Skeletal muscle cell (primary cell): ENCODE data around the gene VTCN1.

Source experiments
- DNase-seq: peaks from one replicate; pipeline ENCODE4 v3.0.0-alpha.2; 2010; ENCODE audit warnings: low read depth
- H3K4me3 ChIP-seq: 2 replicates; pipeline ENCODE4 v1.5.1; 2011; ENCODE audit warnings: low read depth, mild to moderate bottlenecking, control low read depth, low read length, moderate library complexity

The VTCN1 gene

GRCh38 chr1:117213046-117213445, 2.3 kb upstream of the VTCN1 start:
- H3K4me3 ChIP-seq: no peak overlapping the region
- no peak for DNase-seq

- H3K4me3 ChIP-seq: no peak overlapping the region
- DNase-seq: no peak
These were observed 341 bp downstream of the VTCN1 start for GRCh38 chr1:117210386-117210785.

DNA sequence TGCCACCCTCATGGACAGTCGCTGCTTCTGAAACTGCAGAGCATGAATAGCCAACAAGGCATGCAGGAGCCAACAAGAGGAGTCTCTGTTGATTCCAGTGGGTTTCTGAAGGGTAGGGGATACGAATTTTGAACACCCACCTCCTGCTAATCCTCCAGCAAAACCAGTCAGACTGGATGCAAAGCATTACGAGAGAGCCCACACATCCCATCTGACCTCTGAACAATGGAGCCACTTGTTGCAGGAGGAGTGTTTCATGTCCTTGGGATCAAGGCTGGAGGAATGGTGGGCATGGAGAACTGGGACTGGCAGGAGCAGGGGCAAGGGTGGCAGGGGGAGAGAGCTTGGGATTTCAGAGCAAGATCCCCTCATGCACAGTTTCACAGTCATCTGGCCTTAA, 1.6 kb downstream of the VTCN1 start:
- no peak overlapping the region for H3K4me3 ChIP-seq
- DNase-seq: no peak

- no peak overlapping the region for H3K4me3 ChIP-seq
- no peak for DNase-seq
These were observed 2.1 kb downstream of the VTCN1 start for GRCh38 chr1:117208580-117208979.

DNA sequence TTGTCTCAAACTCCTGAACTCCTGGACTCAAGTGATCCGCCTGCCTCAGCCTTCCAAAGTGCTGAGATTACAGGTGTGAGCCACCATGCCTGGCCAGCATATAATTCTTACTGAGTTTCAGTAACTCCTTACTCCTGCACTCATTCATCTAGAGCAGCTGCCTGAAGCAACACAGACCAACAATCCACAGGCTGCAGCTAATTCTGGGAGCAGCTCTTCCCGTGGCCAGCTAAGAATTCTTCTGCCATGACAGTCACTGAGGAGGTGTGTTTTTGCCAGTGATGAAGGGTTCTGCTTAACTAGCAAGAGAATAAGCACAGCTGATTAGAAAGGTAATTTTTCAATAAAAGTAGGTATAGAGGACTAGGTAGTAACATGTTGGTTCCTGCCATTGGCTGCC, 5.4 kb downstream of the VTCN1 start:
- H3K4me3 ChIP-seq: no peak overlapping the region
- no peak for DNase-seq

DNA sequence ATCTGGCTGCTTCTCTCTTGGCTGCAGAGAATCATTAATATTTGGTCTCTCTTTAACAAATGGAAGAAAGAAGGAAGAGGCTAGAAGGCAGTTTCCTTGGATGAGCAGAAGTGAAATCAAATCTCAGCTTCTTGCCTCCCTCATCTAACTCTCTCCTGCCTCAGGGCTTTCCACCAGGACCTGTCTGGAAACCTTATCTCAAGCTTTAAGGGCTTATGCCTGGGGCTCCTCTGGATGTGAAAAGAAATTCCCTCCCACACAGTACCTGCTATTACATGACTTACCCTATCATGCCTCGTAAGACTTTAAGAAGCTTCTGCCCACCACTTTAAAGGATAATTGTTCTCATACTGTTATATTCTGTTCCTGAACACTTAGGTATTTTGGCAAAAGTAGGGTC, 8.9 kb downstream of the VTCN1 start:
- no peak overlapping the region for H3K4me3 ChIP-seq
- DNase-seq: no peak

DNA sequence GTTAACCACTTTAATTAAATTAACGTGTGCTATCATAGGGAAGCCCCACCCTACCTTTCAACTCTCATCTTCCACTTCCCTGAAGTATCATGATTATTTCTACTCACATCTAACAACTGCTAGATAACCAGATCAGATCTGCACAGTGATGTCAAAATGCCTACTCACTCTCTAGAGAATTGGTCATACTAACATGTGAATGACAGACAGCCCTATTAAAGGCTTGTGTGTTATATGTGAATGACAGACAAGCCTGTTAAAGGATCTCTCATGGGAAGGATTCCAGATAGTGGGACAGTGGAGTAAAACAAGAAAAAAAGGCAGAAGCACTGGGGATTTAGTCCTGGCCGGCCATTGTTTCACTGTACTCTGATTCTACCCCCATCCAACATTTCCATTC, 12.6 kb downstream of the VTCN1 start:
- DNase-seq: no peak
- no peak overlapping the region for H3K4me3 ChIP-seq

DNA sequence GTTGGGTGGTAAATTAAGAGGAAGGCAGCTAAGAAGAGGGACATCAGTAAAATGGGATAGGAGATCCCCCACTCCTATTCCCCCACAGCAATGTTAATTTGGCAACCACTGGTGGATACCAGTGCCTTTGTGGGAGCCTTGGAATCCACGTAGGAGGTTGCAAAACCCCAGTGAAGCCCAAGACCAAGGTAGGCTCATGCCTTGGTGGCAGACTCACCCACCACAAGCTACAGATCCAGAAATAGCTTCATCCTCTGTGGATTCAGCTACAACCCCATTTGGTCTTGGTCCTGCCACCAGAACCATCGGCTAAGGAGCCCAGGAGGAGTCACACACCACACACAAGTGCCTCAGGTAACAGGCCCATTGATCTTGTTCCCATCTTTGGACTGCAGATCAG, 21.0 kb downstream of the VTCN1 start:
- H3K4me3 ChIP-seq: no peak overlapping the region
- no peak for DNase-seq

DNA sequence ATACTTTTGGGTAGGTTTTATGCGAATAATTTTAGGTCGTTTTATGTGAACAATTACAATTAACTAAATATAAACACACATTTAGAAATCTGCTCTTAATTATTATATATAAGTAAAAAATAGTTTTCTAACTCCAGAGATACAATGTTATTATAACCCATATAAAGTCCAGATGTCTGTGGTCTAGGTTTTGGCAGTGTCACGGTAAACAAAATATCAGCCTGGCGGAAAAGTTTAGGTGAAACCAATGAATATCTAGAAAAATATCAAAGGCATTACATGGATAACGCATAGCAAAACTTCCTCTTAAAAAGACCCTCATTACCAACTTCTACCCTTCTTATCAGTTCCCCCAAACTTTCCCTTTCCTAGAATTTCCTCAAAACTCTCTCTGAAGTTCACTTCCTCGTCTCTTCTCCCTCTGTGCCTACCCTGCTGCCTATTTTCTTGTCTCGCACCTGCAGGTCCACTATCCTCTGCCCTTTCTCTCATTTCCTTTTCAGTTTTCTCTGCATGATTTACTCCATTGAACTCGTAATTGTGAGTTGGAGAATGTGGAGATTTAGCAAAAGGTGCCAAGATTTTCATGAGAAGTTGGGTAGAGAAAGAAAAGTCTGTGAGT, 21.8 kb downstream of the VTCN1 start:
- no peak for DNase-seq
- H3K4me3 ChIP-seq: no peak overlapping the region

DNA sequence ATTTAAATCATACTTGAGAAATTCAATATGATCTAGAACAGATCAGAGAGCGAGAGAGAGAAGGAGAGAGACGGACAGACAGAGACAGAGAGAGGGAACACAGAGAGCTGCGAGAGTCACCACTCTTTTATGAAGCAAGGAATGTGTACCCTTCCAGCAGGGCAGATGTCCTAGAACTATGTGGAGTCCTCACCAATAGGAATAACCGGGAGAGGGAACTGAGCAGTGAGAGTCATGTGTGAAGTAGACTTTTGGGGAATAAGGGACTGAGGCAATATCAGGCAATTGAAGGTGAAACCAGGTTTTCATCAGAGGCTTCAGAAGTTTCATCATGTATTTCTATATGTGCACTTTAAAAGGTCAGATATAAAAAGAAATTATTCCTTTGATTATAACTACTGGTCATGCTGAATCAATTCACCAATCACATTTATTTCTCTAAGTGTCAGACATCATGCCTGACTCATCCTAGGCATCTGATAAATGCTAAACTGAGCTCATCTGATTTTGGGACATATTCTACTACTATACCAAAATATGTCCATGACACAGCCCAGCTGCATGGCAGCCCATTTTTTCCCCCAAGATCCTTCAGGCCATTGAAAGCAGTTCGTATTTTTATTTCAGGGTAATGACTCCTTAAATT, 22.4 kb downstream of the VTCN1 start:
- no peak overlapping the region for H3K4me3 ChIP-seq
- DNase-seq: no peak

DNA sequence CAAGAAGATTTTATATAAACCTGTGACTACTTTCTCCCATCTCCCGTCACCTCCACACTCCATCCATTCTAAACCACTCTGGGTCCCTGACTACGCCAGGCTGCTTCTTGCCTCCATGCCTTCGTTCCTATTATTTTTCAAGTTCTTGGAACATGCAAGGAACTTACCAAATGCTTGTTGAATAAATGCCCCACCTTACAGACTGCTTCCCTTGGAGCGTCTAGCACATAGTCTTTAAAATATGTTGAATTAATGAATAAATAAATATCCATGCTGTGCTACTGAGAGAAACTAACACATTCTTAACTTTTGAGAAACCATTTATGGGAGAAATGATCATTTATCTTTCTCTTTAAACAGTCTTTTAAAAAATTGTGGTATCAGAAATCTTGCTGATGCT, 27.6 kb downstream of the VTCN1 start:
- no peak overlapping the region for H3K4me3 ChIP-seq
- DNase-seq: no peak

DNA sequence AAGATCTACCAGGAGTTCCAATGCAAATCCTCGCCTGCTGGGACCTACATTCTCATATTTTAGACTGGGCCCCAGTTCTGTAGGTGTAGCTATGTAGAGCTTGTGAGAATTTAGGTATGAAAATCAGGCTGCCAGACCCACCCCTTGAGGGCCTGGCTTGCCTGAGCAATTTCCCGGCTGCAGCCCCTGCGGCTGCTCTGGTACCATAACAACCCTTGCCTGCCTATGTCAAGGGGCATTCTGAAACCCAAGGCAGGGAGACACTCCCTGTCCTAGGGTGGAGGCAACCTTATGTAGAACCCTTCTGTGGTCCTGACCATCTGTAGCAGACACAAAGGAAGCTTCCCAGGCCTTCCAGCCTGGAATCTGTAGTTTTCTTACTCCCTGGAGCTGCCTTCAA, 28.4 kb downstream of the VTCN1 start:
- no peak for DNase-seq
- H3K4me3 ChIP-seq: no peak overlapping the region

GRCh38 chr1:117181630-117182041, 29.1 kb downstream of the VTCN1 start:
- no peak overlapping the region for H3K4me3 ChIP-seq
- DNase-seq: no peak

- DNase-seq: no peak
- no peak overlapping the region for H3K4me3 ChIP-seq
These were observed 30.4 kb downstream of the VTCN1 start for GRCh38 chr1:117180147-117180967.

DNA sequence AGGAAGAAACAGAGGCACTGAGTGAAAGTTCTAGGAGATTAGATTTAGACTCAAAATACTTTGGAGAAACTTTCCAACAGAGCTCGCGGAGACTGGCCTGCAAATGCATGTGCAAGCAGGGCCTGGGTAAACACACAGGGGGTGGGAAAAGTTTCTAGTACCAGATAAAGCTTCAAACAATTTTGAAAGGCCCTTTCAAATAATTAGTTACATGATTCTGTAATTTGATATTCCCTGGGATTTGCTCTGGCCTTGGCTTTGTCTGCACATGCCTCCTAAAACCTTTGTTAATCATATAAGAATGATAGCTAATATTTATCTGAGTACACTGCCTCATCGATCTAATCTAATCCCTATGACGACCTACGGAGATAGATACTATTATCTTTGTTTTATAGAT, 31.3 kb downstream of the VTCN1 start:
- no peak for DNase-seq
- no peak overlapping the region for H3K4me3 ChIP-seq

GRCh38 chr1:117178756-117179155, 32.0 kb downstream of the VTCN1 start:
- H3K4me3 ChIP-seq: no peak overlapping the region
- DNase-seq: no peak

- H3K4me3 ChIP-seq: no peak overlapping the region
These were observed 33.4 kb downstream of the VTCN1 start for GRCh38 chr1:117177376-117177775.

GRCh38 chr1:117176579-117176978, 34.1 kb downstream of the VTCN1 start:
- no peak overlapping the region for H3K4me3 ChIP-seq
- no peak for DNase-seq

More at GRCh38 chr1:117177376-117177775, 33.4 kb downstream of the VTCN1 start:
- DNase-seq: no peak

DNA sequence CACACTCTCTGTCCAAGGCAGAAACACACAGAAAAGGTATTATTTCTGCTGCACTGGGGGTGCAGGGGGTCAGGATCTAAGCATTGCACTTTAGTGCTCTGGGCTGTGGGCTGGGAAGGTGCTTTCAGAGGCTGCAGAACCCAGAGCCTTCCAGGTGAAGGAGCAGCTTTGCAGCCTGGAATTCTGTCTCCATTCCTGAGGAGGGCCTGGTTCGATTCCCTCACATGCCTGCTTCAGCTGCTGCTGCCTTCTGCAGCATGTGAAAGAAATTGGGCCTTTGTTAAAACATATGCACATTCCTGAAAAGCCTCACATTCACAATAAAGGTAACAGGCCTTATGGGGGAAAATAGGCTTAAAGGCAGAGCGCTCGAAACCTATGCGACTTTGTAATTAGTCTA, 35.9 kb downstream of the VTCN1 start:
- H3K4me3 ChIP-seq: no peak overlapping the region
- no peak for DNase-seq

- no peak for DNase-seq
- no peak overlapping the region for H3K4me3 ChIP-seq
These were observed 37.0 kb downstream of the VTCN1 start for GRCh38 chr1:117173691-117174090.

DNA sequence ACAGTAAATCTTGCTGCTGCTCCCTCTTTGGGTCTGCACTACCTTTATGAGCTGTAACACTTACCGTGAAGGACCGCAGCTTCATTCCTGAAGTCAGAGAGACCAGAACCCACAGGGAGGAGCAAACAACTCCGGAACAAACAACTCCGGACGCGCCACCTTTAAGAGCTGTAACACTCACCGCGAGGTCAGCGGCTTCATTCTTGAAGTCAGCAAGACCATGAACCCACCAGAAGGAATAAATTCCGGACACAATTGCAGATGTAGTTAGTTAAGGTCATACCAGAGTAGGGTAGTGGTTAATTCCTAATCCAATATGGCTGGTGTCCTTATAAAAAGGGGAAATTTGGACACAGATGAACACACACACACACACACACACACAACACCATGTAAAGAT, 37.7 kb downstream of the VTCN1 start:
- DNase-seq: no peak
- no peak overlapping the region for H3K4me3 ChIP-seq
